Activated CD8-positive, alpha-beta memory T cell treated with anti-CD3 and anti-CD28 coated beads, Interleukin-2, amount 50 U/mL, for 4 hours (primary cell): ENCODE measurements around the gene PRR7.

Experiments
- DNase-seq: peaks from one replicate; pipeline ENCODE4 v3.0.0-alpha.2; 2020

PRR7 gene

DNA sequence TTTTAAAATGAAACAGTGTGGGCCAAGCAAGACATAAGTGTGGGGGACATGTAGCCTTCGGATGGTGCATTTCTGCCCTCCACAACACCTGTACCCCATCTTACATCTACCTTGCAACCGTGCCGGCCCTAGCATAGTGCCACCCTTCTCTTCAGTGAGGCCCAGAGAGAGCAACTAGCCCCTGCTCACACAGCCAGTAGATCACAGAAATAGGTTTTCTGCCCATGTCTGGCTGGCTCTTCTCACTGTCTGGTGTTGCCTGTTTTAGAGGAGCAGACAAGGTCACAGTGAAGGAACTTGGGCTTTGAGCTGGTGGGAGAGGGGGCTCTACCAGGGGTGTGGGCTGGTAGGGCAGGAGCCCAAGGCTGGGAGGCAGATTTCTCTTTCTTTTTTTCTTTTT lies 39.6 kb downstream of the PRR7 start:
- DNase-seq, result no peak

DNA sequence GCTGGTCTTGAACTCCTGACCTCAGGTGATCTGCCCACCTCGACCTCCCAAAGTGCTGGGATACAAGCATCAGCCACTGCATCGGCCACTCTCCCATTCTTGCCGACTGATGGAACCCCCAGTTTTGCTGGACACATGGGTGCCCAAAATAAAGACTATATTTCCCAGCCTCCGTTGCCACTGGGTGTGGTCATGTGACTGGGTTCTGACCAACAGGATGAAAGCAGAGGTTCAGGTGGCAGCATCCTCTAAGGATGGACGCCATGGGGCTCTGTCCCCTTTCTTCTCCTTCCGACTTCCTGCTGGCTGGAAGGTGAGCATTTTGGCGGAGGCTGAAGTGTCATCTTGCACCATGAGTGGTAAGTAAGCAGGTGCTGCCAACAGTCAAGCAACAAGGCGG lies 40.5 kb downstream of the PRR7 start:
- DNase-seq, result no peak

DNA sequence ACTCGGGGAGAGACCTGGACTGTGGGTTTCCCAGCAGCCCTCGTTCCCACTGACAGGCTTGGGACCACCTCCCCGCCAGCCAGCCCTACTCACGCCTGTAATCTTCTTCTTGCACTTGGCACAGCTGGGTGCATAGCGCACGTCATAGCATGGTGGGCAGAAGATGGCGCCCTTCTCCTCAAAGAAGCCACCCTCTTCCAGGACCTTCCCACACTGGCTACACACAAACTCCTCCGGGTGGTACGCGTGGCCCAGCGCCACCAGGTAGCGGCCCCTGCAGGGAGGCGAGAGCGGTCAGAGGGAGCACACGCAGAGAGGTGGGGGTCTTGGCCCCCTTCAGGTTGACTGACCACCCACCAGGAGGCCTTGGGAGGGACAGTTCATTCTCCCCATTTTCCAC lies 41.4 kb downstream of the PRR7 start:
- no peak for DNase-seq

DNA sequence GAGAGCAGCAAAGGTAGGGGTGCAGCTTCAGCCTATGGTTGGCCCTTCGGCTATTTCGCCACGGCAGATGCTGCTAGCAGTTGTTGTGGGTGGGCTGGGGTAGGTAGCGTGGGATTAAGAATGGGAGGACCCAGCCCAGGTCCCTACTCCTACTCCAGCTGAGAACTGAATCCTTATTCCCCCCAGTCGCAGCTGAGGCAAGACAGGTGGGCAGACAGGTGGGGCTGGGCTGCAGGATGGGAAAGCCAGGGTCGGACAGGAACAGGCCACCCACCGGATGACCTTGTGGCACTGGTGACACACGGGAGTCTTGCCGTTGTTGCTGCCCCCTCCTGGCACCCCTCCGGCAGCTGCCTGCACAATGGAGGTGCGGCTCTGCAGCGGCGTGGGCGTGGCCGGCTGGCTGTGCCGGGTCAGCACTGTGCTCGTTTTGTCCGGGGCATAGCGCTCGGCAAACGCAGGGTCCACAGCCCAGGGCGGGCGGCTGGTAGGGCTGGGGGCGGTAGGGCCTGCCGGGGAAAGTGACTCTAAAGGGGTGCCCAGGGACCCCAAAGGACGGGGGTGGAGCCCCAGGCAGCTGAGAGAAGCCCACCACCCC lies 42.6 kb downstream of the PRR7 start:
- no peak for DNase-seq

DNA sequence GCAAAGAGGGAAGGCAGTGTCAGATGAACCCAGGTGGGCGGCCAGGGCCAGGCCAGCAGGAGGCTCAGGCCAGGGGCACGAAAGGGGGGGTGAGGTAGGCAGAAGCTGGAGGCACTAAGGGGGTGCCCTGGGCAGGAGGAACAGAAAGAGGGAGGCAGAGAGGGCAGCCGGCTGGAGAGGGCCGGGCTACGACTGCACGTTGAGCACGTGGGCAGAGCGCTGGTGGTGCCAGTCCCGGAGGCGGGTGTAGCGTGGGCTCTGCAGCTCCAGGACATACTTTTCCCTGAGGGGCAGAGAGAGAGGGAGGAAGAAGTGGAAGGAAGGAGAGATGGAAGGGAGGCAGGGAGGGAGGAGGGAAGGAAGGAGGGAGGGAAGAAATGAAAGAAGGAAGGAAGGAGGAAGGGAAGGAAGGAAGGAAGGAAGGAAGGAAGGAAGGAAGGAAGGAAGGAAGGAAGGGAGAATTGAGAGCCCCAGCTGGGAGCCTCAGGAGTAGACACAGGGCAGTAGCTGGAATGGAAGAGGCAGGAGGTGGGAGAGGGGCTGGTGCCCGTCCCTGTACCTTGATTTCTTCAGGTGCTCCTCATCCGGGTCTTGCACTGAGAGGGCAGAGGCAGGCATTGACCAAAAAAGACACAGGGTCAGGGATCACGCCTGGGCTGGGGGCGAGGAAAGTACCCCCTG lies 43.8 kb downstream of the PRR7 start:
- DNase-seq, result no peak

DNA sequence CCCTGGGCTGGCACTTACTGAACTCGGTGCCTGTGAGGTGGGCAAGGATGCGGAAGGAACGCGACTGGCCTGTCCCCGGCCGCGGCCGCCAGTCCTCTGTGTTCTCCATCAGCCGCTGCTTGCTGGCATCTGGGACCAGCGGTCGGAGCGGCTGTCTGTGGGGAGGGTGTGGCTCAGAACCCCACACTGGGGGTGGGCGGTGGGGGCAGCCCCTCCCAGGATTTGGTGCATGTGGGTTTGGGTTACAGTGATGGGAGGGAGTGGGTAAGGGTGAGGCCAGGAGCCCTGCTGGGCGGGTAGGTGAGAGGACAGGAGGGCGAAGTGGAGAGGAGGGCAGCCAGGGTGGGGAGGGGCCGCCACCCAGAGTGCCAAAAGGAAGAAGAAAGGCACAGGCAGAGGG lies 44.4 kb downstream of the PRR7 start:
- no peak for DNase-seq

DNA sequence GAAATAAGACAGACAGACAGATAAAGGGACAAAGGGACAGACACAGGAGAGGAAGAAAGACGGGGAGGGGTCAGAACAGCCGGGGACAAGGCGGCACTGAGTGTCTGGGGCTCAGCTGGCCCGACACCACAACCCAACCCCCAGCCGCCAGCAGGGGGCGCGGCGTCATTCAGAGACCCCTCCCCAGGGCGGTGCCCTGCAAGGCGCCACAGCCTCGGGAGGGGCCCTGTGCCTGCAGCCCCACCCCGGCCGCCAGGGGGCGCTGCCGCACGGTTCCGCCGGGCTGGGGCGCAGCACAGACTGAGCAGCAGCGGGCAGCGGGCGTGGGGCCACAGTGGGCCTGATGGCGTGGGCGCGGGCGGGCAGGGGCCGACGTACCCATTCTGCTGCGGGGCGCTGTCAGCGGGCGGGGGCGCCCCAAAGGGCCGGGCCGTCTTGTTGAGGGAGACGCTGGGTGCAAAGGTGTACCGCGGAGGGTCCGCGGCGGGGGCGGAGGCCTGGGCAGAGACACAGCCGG lies 44.9 kb downstream of the PRR7 start:
- DNase-seq, result no peak

DNA sequence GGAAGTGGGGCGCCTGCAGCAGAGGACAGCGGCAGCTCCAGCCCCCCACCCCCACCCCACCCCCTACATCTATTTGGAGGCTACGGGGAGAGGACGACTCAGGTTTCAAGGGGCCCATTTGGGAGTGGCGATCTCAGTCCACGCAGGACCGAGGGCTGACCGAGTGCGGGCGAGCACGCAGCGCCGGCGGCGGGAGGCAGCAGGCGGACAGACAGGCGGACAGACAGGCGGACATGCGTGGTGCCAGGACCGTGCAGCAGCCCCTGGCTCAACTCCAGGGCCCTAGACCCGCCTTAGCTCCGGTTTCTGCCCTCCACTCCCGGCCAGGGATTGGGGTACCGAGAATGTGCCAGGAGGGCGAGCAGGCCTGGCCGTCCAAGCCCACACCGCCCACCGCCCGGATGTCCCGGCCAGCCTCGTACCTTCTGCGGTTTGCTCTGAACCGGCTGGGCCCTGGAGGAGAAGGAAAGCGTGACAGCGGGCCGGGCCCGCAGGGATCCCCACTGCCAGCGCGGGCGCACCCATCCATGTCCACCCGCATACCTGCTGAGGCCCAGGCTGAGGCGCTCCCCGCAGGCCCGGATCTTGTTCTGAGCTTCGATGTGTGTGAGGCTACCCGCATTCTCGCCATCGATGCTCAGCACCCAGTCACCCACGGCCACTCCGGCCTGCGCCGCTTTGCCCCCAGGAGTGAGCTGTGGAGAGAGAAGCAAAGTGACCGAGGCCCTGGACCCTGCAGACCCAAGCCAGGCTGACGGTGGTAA lies 45.6 kb downstream of the PRR7 start:
- no peak for DNase-seq

DNA sequence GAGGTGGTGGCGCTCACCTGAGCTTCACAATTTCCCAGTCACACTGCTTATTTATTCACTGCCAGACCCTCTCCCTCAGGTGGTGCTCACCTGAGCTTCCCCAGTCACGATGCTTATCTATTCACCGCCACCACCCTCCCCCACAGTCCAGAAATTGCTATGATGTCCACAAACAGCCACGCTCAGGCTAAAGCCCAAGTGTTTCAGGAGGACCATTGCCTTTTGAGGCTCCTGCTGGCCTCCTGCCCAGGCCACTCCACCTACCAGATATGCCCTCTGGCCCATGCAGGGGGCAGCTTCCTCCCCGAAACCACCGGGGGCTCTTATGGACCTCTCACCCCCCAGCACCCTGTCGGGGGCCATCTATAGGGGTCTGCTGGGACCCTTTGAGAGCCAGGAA lies 46.2 kb downstream of the PRR7 start:
- no peak for DNase-seq

DNA sequence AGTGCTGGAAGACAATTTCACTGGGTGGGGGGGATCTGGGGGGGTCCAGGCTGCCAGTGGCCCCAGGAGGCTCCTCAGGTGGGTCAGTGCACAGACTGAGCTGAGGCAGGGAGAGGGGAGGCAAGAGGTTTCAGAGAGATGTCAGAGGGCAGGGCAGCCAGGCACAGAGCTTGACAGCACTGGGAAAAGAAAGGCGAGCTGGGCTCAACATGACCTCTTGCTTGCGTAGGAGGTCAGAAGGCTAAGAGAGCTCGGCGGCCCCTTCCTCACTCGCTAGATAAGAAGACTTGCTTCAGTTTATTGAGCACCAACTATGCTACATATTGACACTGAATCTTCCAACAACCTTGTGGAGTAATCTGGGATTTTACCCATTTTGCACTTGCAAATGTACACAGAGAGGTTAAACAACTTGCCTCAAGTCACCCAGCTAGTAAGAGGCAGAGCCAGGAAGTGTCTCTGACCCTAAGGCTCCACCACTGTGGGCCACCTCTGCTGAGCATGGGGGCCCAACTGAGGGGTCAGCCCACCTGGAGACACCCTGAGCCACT lies 47.3 kb downstream of the PRR7 start:
- DNase-seq, result no peak

DNA sequence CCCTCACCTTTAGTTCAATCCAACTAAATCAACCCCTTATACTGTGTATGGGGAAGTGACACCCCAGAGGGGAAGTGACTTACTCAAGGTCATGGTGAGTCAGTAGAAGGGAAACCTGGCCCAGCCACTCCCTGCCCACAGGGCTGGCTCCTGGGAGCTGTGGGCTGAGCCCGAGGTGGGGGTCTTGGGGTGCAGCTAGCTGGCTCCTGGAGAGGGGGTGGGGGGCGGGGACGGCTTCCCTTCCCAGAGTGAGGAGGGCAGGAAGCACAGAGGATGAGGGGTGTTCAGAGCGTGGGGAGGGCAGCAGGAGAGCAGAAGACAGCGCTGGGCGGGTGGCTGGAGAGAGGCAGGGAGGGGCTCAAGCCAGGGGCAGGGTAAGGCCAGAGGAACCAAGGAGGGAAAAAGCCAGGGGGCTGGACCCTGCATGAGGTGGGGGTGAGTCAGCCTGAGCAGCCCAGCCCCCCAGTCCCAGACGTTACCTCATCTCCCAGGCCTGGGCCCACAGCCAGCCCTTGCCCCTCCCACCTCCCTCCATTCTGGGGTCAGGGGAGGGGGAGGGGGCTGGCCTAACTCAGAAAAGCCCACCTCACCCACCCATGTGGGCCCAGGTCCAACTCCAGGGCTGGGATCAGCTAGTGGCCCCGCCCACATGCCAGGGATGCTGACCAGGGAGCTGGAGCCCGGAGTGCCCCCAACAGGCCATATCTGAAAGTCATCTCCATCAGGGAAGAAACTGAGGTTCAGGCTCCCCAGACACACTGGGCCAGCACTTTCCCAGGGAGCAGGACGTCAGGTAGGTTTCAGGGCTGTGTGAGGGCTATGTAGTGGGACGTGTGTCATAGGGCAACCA lies 48.0 kb downstream of the PRR7 start:
- peak; percentile 43 for DNase-seq

DNA sequence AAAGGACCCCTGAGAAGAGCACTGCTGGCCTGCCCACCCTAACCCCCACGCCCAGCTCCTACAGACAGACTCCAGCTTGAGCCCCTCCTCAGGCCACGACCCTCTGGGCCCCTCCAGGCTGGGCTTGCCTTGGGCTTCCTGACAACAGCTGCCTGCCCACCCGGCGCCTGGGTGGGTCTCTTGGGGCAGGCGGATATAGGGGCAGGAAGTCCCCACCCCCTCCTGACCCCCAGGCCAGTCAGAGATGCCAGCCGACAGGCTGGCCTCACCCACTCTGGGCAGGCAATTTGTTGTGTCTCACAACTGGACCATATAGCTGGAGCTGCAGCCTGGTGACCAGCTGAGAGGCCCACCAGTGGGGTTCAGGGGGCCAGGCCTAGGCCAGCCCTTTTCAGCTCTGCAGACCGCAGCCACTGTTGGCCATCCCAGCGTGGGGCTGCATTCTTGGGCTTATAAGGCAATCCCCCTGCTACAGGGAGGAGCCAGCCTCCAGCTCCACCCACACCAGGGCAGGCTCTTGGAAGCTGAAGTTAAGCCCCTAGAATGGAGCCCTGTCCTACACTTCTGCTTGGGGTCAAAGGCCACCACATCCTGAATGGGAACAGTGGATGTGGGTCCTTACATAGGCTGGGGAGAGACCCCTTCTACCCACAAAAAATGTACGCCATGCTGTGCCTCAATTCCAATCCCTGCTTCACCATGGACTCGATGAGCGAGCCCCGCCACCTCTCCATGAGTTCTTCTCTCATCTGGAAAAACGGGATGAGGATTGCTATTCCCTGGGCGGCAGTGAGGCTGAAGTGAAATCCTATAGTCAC lies 48.8 kb downstream of the PRR7 start:
- DNase-seq, result no peak

DNA sequence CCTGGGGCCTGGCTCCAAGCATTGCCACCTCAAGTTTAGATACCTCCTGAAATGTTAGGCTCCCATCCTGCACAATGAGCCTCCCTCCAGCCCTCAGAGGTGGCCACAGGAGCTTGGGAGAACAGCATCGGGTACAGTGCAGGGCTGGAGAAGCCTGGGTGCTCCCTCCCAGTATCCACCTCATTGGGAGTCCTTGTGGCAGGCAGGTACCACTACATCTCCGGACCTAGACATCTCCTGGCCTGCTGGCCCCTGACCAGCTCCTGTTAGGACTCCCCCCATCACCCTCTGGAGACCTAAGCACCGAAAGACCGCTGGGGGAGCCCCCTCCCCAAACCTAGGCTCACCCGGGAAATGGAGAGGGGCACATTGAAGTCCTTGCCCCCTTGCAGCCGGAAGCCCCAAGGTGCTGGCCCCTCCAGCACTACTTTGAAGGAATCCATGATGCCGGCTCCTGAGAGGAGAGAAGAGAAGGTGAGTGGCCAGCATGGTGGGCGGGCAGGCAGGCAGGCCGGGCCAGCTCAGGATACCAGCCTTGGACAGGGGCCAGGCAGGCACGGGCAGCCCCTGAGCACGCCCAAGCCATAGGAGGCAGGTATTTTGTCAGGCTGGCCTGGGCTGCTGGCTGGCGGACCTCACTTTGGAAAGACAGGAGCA lies 49.6 kb downstream of the PRR7 start:
- DNase-seq, result no peak

DNA sequence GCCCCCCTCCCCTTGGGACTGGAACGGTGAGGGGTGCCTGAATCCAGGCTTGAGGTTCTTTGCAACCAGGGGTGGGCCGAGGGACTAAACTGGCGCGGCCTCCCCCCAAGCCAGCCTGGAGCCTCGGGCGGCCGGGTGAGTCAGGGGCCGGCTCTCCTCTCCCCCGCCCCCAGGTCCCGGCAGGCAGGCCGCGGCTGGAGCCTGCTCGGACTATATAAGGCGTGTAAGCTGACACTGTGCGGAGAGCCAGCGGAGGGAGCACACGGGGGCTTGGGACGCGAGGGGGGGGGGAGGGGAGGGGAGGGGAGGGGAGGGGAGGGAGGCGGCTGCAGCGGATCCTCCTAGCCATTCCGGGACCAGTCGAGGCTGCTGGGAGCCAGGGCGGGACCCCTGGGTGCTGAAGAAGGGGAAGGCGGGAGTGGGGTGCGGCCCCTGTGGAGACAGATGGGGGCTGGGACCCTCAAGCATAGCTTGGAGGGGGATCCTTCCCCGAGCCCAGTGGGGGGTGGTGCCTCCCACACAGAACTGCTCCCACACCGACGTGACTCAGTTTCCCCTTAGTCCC lies 50.2 kb downstream of the PRR7 start:
- DNase-seq, result no peak

DNA sequence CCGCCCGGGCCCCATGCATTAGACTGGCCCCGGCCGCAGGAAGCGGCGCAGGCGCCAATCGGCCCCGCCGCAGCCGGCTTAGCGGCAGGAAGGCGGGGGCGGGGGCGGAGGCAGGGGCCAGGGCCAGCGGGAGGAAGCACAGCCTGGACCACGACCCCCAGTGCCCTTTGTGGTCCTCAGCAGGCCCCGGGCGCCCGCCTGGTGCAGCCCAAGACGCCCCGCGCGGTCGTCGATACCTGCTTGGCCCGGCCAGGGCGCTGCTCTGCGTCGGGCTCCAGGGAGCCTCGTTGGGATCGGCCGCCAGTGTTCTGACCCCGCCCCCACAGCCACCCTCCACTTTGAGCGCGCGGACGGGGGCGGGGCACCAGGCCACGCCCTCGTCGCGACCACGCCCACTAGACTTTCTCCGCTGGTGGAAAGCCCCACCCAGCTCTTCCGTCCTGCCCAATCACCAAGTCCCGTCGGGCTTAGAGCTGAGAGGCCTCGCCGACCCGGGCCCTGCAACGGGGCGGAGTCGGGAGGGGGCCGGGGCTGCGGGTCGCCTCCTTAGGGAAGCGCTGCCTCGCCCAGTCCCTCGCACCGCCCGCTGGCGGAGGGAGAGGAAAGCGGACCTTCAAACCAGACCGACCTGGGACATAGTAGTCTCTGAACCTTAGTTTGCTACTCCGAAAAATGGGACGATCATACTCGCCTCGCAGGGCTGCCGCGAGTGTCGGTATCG lies 50.8 kb downstream of the PRR7 start, which contains the start of gene PDLIM7:
PDLIM7 (minus strand) TSS at position 313 of the 721 bp plus-strand sequence. CDS start 1,092 bp downstream, outside the sequence.
- DNase-seq, result peak; percentile 94

DNA sequence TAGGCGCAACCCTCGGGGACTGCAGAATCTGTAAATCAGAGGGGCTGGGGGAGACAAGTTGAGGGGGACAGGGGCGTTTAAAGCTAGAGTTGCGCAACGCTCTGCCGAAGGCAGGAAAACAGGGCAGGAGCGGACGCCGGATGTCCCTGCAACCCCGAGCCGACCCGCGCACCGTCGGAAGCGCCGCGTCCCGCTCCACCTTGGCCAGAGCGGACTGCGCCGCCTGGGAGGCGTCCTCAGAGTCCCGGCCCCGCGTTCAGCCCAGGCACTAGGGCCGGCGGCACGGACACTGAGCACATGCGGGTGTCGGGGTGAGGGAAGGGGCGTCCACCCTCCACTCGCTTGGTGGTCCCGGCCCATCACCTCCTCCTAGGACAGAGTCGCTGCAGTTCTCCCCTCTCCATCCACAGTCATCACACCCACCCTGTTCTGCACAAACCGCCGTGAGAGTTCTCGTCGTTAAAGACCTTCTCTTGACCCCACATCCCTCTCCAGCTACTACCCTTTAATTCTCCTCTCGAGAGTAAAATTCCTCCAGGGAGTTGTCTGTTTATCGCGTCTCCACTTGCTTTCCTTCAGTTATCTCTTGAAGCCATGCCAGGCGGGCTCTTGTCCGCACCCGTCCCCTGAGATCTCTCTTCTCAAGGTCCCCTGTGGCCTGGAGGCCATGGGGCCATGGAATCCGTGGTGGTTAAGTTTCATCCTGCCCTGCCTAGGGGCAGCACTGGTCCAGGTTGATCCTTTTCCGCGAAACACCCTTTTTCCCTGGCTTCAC lies 51.6 kb downstream of the PRR7 start:
- DNase-seq, result no peak

DNA sequence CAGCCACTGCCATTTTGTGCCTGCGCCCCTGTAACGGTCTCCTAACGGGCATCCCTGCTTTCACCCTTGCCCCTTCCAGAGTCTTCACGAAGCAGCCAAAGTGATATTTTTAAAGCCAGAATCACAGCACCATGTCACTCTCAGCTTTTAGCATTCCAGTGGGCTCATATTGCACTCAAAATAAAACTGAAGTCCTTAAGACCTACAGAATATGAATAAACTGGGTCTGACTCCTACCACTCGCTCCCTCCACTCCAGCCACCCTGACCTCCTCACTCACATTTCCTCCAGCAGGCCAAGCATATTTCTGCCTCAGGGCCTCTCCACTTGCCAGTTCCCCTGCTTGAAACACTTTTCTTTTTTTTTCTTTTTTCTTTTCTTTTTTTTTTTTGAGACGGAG lies 53.2 kb downstream of the PRR7 start:
- DNase-seq, result no peak

DNA sequence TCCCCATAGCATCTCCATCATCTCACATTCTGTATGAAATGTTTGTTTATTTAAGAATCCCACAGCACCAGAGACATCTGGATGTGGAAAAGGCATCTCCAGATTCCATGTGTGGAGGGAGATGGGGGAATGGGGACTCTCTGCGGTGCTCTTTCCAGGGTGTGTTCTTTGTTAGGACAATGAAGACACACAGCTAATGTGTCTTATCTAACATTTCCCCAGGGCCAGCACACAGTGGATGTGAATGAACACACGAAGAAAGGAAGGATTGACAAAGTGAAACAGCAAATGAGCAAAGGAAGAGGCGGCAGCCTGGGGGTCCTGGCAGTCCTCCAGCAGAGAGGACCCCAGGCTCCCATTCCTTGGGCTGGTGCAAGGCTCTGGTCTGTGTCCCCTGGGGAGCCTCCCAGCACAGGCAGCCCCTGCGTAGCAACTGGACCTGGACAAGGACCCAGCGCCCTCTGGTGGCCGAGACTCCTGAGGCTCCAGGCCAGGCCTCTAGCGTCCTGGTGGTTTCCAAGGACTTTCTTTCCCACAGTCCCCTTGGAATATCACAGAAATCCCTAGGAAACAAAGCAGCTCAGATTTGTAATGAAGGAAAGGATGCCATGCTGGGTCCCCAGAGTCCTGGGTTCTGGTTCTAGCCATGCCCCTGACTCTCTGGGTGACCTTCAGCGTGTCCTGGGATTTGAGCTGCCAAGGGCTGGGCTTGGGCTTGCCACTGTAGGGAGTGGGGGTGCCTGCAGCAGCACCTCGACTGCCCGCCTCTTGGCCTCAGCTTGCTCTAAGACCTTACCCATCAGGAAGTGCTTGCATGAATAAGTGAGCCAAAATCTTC lies 54.3 kb downstream of the PRR7 start:
- peak; percentile 90 for DNase-seq
